ENCODE measurements around the gene KCNMA1.

DNA sequence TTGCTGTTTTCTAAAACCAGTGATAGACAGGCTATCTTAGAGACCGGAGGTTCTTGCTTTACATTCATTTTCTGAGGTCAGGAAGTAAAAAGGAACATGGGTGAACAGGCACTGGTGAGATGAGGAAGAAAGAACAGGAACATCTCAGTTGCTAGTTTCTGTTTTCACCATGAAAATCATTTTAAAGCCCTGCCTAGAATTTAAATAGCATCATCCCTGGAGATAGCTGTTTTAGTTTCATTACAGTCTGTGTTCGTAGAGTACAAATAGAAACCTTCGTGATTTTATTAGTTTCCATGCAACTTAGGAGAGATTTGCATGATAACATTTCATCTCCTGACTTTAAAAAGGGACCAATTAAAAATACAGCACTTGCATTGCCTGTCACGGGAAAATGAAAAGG, 14.7 kb downstream of the KCNMA1 start:
- TF ChIP-seq, protein P1, sequence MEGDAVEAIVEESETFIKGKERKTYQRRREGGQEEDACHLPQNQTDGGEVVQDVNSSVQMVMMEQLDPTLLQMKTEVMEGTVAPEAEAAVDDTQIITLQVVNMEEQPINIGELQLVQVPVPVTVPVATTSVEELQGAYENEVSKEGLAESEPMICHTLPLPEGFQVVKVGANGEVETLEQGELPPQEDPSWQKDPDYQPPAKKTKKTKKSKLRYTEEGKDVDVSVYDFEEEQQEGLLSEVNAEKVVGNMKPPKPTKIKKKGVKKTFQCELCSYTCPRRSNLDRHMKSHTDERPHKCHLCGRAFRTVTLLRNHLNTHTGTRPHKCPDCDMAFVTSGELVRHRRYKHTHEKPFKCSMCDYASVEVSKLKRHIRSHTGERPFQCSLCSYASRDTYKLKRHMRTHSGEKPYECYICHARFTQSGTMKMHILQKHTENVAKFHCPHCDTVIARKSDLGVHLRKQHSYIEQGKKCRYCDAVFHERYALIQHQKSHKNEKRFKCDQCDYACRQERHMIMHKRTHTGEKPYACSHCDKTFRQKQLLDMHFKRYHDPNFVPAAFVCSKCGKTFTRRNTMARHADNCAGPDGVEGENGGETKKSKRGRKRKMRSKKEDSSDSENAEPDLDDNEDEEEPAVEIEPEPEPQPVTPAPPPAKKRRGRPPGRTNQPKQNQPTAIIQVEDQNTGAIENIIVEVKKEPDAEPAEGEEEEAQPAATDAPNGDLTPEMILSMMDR (IDR thresholded peaks at IDR 0.05; ENCODE audit: poor library complexity, severe bottlenecking), result no peak
- TF ChIP-seq, protein P2, sequence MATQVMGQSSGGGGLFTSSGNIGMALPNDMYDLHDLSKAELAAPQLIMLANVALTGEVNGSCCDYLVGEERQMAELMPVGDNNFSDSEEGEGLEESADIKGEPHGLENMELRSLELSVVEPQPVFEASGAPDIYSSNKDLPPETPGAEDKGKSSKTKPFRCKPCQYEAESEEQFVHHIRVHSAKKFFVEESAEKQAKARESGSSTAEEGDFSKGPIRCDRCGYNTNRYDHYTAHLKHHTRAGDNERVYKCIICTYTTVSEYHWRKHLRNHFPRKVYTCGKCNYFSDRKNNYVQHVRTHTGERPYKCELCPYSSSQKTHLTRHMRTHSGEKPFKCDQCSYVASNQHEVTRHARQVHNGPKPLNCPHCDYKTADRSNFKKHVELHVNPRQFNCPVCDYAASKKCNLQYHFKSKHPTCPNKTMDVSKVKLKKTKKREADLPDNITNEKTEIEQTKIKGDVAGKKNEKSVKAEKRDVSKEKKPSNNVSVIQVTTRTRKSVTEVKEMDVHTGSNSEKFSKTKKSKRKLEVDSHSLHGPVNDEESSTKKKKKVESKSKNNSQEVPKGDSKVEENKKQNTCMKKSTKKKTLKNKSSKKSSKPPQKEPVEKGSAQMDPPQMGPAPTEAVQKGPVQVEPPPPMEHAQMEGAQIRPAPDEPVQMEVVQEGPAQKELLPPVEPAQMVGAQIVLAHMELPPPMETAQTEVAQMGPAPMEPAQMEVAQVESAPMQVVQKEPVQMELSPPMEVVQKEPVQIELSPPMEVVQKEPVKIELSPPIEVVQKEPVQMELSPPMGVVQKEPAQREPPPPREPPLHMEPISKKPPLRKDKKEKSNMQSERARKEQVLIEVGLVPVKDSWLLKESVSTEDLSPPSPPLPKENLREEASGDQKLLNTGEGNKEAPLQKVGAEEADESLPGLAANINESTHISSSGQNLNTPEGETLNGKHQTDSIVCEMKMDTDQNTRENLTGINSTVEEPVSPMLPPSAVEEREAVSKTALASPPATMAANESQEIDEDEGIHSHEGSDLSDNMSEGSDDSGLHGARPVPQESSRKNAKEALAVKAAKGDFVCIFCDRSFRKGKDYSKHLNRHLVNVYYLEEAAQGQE (IDR thresholded peaks at IDR 0.05; ENCODE audit: borderline replicate concordance), result no peak
- TF ChIP-seq EP300 (conservative IDR thresholded peaks at IDR 0.05; ENCODE audit: poor library complexity, severe bottlenecking) (no peak), RAD21 (conservative IDR thresholded peaks at IDR 0.05) (no peak), EZH2 (IDR thresholded peaks at IDR 0.05; ENCODE audit: borderline replicate concordance, insufficient read depth, low read length, poor library complexity, severe bottlenecking) (no peak), POLR2AphosphoS5 (IDR thresholded peaks at IDR 0.05) (no peak), SMC3 (conservative IDR thresholded peaks at IDR 0.05; ENCODE audit: poor library complexity) (no peak)

All from neural cell (in vitro differentiated cells).